Gastroesophageal sphincter (tissue), 3 donors: ENCODE results near the gene PLEKHG2.

Source experiments
- CTCF ChIP-seq, 4 experiments: fragments of 200-600 bp in 2 of 4; fragments of 450-650 bp in 2 of 4; sonication (generic) in 1 of 4; IDR thresholded peaks; one replicate each; pipeline ENCODE4 v1.5.1; 2017 to 2019; ENCODE audit warnings: antibody characterized with exemption in 4 of 4, mild to moderate bottlenecking in 2 of 4, moderate library complexity in 2 of 4
- EP300 ChIP-seq: sonication (generic); formaldehyde crosslinking; IDR thresholded peaks from one replicate; pipeline ENCODE4 v1.6.1; 2017; ENCODE audit warnings: antibody characterized with exemption, mild to moderate bottlenecking
- POLR2AphosphoS5 ChIP-seq: sonication (generic); formaldehyde crosslinking; IDR thresholded peaks from one replicate; pipeline ENCODE4 v1.6.1; 2017; ENCODE audit warnings: antibody characterized with exemption

GRCh38 chr19:39377373-39378362, 34.8 kb upstream of the PLEKHG2 start:
- no peak for TF ChIP-seq CTCF (IDR thresholded peaks at IDR 0.05)
- TF ChIP-seq POLR2AphosphoS5: no peak
- TF ChIP-seq EP300: no peak
